T-helper 2 cell (primary cell): ENCODE data around the gene MAGEB3.

Source experiments
- DNase-seq, 5 experiments: peaks; one replicate each; pipeline versions ENCODE4 v3.0.0 to v3.0.0-alpha.2; 2012 to 2022

MAGEB3 gene

GRCh38 chrX:30282527-30282926 lies 52.1 kb downstream of the MAGEB3 start:
- no peak for DNase-seq

GRCh38 chrX:30283456-30284200 lies 53.2 kb downstream of the MAGEB3 start:
- no peak for DNase-seq
